K562 (cell line): Measurements from ENCODE around the gene A4GALT. TPM values are rescaled to one million over a fixed set of nuclear protein-coding genes. Genes with fewer than 3 reads are reported as not detected.

ENCODE experiments used
- ARID1B ChIP-seq: fragments of 450-650 bp; IDR thresholded peaks from 2 replicates; pipeline ENCODE4 v1.6.1; 2016; ENCODE audit warnings: antibody characterized with exemption, mild to moderate bottlenecking, inconsistent platforms
- CTCF ChIP-seq, 3 experiments: IDR thresholded peaks in 2 of 3; conservative IDR thresholded peaks in 1 of 3; 2 replicates each; pipeline ENCODE4 v1.5.1; 2011 to 2012; ENCODE audit warnings: low read length in 3 of 3, mild to moderate bottlenecking in 3 of 3, control low read depth in 2 of 3, improper control_type of control experiment in 1 of 3, inconsistent platforms in 1 of 3, low read depth in 1 of 3, mixed read lengths in 1 of 3, moderate library complexity in 1 of 3; ENCODE audit not compliant: insufficient read depth in 2 of 3
- PCBP2 ChIP-seq: fragments of 200-400 bp; formaldehyde crosslinking; IDR thresholded peaks from 2 replicates; pipeline ENCODE4 v1.6.1; 2018; ENCODE audit warnings: low read length, low read depth, mild to moderate bottlenecking, moderate library complexity; ENCODE audit not compliant: poor library complexity, severe bottlenecking
- PRPF4 ChIP-seq: fragments of 200-400 bp; formaldehyde crosslinking; IDR thresholded peaks from one replicate; pipeline ENCODE4 v1.6.1; 2017; ENCODE audit warnings: low read length, low read depth, mild to moderate bottlenecking; ENCODE audit not compliant: insufficient read depth, poor library complexity, severe bottlenecking
- ZBTB40 ChIP-seq, 2 experiments: fragments of 450-650 bp in 1 of 2; sonication (generic) in 1 of 2; formaldehyde crosslinking in 1 of 2; IDR thresholded peaks; 2 replicates each; pipeline versions ENCODE4 v1.7.1 to v1.9.0; 2016 to 2022; ENCODE audit warnings: inconsistent platforms in 1 of 2, mild to moderate bottlenecking in 1 of 2, missing genetic modification reagents in 1 of 2
- ZNF23 ChIP-seq: fragments of 250-450 bp; sonication (Bioruptor Pico); IDR thresholded peaks from 2 replicates; pipeline ENCODE4 v1.4.0; 2020; ENCODE audit warnings: mild to moderate bottlenecking
- polyA plus RNA-seq, 8 experiments: library from polyadenylated mRNA; depleted of rRNA in 4 of 8; stranded (reverse) in 5 of 8; unstranded in 3 of 8; fragments of >200 nt; fragmentation: Nextera tagmentation in 2 of 8; fragmentation: Illumina TruSeq in 1 of 8; extraction: Ambion mirVana in 2 of 8; extraction: Trizol in 1 of 8; gene quantifications; 2 replicates each; pipeline versions ENCODE4 v1.2.1 to v1.2.3, GENCODE V29; 2011 to 2014; ENCODE audit warnings: inconsistent platforms in 1 of 8, missing spikeins in 1 of 8
- total RNA-seq, 7 experiments: library from RNA; depleted of rRNA in 6 of 7; stranded (reverse); fragments of >200 nt in 6 of 7; fragmentation: Illumina TruSeq in 2 of 7; extraction: Trizol in 2 of 7; gene quantifications; 2 replicates each; pipeline versions ENCODE4 v1.2.1 to v1.2.3, GENCODE V29; 2011 to 2021; ENCODE audit warnings: low replicate concordance in 1 of 7

The A4GALT gene
- total and polyA plus RNA-seq, 9 of the 15 experiments (the other 6 are each of a cell fraction or from before 2014, with no cell fraction given), result 0.07 to 0.11 TPM; not detected in 7

GRCh38 chr22:42714768-42715390, 5.8 kb downstream of the A4GALT start (continued):
- no peak for TF ChIP-seq ZBTB40 (IDR thresholded peaks at IDR 0.05)
- TF ChIP-seq ZBTB40 (CRISPR knock-in tag; IDR thresholded peaks at IDR 0.05), result no peak
- TF ChIP-seq CTCF (IDR thresholded peaks at IDR 0.05 in 2 of 3, conservative IDR thresholded peaks at IDR 0.05 in 1 of 3; ENCODE audit: insufficient read depth in 2 of 3, low read depth in 1 of 3, low read length in 3 of 3), result no peak
- TF ChIP-seq PRPF4, result no peak
- TF ChIP-seq ARID1B, result no peak
- no peak for TF ChIP-seq PCBP2
- no peak for TF ChIP-seq ZNF23 (CRISPR knock-in tag)
